HepG2 (cell line): ENCODE results near the gene PPP2R5C. TPM values are rescaled to one million over a fixed set of nuclear protein-coding genes. Genes with fewer than 3 reads are reported as not detected.

ENCODE experiments used
- ATAC-seq: fragments of 200-7000 bp; cut with Tn5 transposase; 3 replicates; pipeline ENCODE4 v1.9.1; 2020; ENCODE audit warnings: mild to moderate bottlenecking, moderate library complexity
- BruUV-seq: library from RNA; stranded (reverse); fragments of 400-500 nt; replicated peaks from 2 replicates; lab custom pipeline; 2021; lab: Mats Ljungman, UMichigan
- CTCF ChIA-PET: fragments of 300-600 bp; formaldehyde crosslinking; extraction: SDS; loops from one replicate; lab custom pipeline; 2021; ENCODE audit warnings: low total read pairs, inconsistent platforms, low intra/inter-chr PET ratio; lab: Yijun Ruan, JAX
- POLR2A ChIA-PET: fragments of 350-600 bp; sonication (Branson Sonifier 250); formaldehyde crosslinking; loops from one replicate; lab custom pipeline; 2020; ENCODE audit warnings: antibody characterized with exemption, inconsistent platforms; lab: Yijun Ruan, JAX
- DNase-seq: peaks from one replicate; pipeline ENCODE4 v3.0.0-alpha.2; 2015; ENCODE audit warnings: low spot score
- FAIRE-seq: peaks from 3 replicates; lab custom pipeline; 2011; peaks lifted over from hg19 to GRCh38; lab: Jason Lieb, UNC
- H2AFZ ChIP-seq: one replicate; pipeline ENCODE4 v1.6.1; 2011; ENCODE audit warnings: low read length, inconsistent platforms
- H3K27ac ChIP-seq: fragments of 300-600 bp; 3 replicates; pipeline ENCODE4 v1.8.0; 2011; ENCODE audit warnings: mixed run types, mild to moderate bottlenecking, mixed read lengths, low read length, inconsistent platforms; ENCODE audit not compliant: insufficient read depth; ENCODE audit errors: extremely low read length
- H3K27me3 ChIP-seq, 2 experiments: fragments of 200-600 bp in 1 of 2; 2 replicates in 1 of 2; 3 replicates in 1 of 2; pipeline versions ENCODE4 v1.6.0 to v1.8.0; 2011; ENCODE audit warnings: low read length in 2 of 2, mild to moderate bottlenecking in 2 of 2, moderate library complexity in 2 of 2, inconsistent platforms in 1 of 2; ENCODE audit not compliant: insufficient read depth in 2 of 2, control insufficient read depth in 1 of 2
- H3K36me3 ChIP-seq, 2 experiments: fragments of 200-600 bp in 1 of 2; replicated peaks in 1 of 2; 2 replicates in 1 of 2; 3 replicates in 1 of 2; pipeline versions ENCODE4 v1.5.1 to v1.8.0; 2011; ENCODE audit warnings: low read length in 2 of 2, inconsistent platforms in 1 of 2; ENCODE audit not compliant: insufficient read depth in 2 of 2, control insufficient read depth in 1 of 2
- H3K4me1 ChIP-seq: 2 replicates; pipeline ENCODE4 v1.5.1; 2012; ENCODE audit warnings: low read length, inconsistent platforms; ENCODE audit not compliant: insufficient read depth
- H3K4me2 ChIP-seq: 2 replicates; pipeline ENCODE4 v1.6.0; 2011; ENCODE audit warnings: low read depth, low read length, inconsistent platforms
- H3K4me3 ChIP-seq, 3 experiments: fragments of 200-600 bp in 1 of 3; sonication (generic), shearing (Covaris generic) in 1 of 3; replicated peaks in 1 of 3; 2 replicates each; pipeline ENCODE4 v1.5.1; 2011 to 2016; ENCODE audit warnings: low read length in 3 of 3, inconsistent platforms in 2 of 3, low read depth in 2 of 3, mild to moderate bottlenecking in 2 of 3, control low read depth in 1 of 3, mixed read lengths in 1 of 3; ENCODE audit not compliant: insufficient read depth in 1 of 3
- H3K79me2 ChIP-seq: one replicate; pipeline ENCODE4 v1.6.1; 2011; ENCODE audit warnings: low read length, inconsistent platforms; ENCODE audit not compliant: insufficient read depth
- H3K9ac ChIP-seq: 2 replicates; pipeline ENCODE4 v1.6.0; 2011; ENCODE audit warnings: mild to moderate bottlenecking, low read depth, low read length, inconsistent platforms; ENCODE audit not compliant: insufficient read depth
- H3K9me3 ChIP-seq: 2 replicates; pipeline ENCODE4 v1.5.1; 2012; ENCODE audit warnings: mild to moderate bottlenecking, low read length
- H4K20me1 ChIP-seq: 2 replicates; pipeline ENCODE4 v1.6.0; 2011; ENCODE audit warnings: inconsistent platforms, mild to moderate bottlenecking, low read length, moderate library complexity; ENCODE audit not compliant: insufficient read depth
- ATM ChIP-seq: fragments of 450-650 bp; IDR thresholded peaks from 2 replicates; pipeline ENCODE4 v1.7.1; 2017; ENCODE audit warnings: mild to moderate bottlenecking, borderline replicate concordance
- FOSL1 ChIP-seq: sonication (generic); formaldehyde crosslinking; IDR thresholded peaks from 2 replicates; pipeline ENCODE4 v1.9.0; 2021; ENCODE audit warnings: missing genetic modification reagents, borderline replicate concordance
- HOXA7 ChIP-seq: sonication (generic); formaldehyde crosslinking; IDR thresholded peaks from 2 replicates; pipeline ENCODE4 v1.8.1; 2022; ENCODE audit warnings: mild to moderate bottlenecking, missing genetic modification reagents, moderate library complexity
- IKZF4 ChIP-seq: sonication (generic); formaldehyde crosslinking; IDR thresholded peaks from 2 replicates; pipeline ENCODE4 v1.5.1; 2020; ENCODE audit warnings: borderline replicate concordance, mild to moderate bottlenecking, low read depth, missing genetic modification reagents; ENCODE audit errors: not compliant biosample characterization
- NFKBIZ ChIP-seq: IDR thresholded peaks from 2 replicates; pipeline ENCODE4 v1.6.1; 2018; ENCODE audit warnings: missing genetic modification reagents, missing compliant biosample characterization
- POLR2A ChIP-seq, 2 experiments: IDR thresholded peaks; 2 replicates each; pipeline ENCODE4 v1.6.1; 2011; ENCODE audit warnings: low read depth in 2 of 2, low read length in 2 of 2, mild to moderate bottlenecking in 1 of 2, moderate library complexity in 1 of 2; ENCODE audit not compliant: insufficient read depth in 1 of 2
- RBM39 ChIP-seq: fragments of 200-400 bp; formaldehyde crosslinking; IDR thresholded peaks from one replicate; pipeline ENCODE4 v1.6.1; 2018; ENCODE audit warnings: antibody characterized with exemption, mild to moderate bottlenecking, low read depth, low read length; ENCODE audit not compliant: poor library complexity, severe bottlenecking
- SMAD1 ChIP-seq: sonication (generic); formaldehyde crosslinking; IDR thresholded peaks from 2 replicates; pipeline ENCODE4 v1.4.0; 2020; ENCODE audit warnings: missing genetic modification reagents, low read depth, mild to moderate bottlenecking, borderline replicate concordance
- TCF7 ChIP-seq: sonication (generic); IDR thresholded peaks from 2 replicates; pipeline ENCODE4 v1.6.1; 2016; ENCODE audit warnings: antibody characterized with exemption, low read depth
- TRIM22 ChIP-seq: fragments of 450-650 bp; IDR thresholded peaks from 2 replicates; pipeline ENCODE4 v1.6.1; 2017
- U2AF2 ChIP-seq: fragments of 200-400 bp; formaldehyde crosslinking; IDR thresholded peaks from 2 replicates; pipeline ENCODE4 v1.6.1; 2017; ENCODE audit warnings: low read depth, mild to moderate bottlenecking, low read length
- ZFAT ChIP-seq: sonication (generic); formaldehyde crosslinking; conservative IDR thresholded peaks from 2 replicates; pipeline ENCODE4 v1.8.1; 2023; ENCODE audit warnings: missing genetic modification reagents, inconsistent platforms
- ZFP36L2 ChIP-seq: sonication (generic); formaldehyde crosslinking; IDR thresholded peaks from 2 replicates; pipeline ENCODE4 v1.4.0; 2020; ENCODE audit warnings: missing genetic modification reagents
- ZFYVE20 ChIP-seq: sonication (generic); formaldehyde crosslinking; IDR thresholded peaks from 2 replicates; pipeline ENCODE4 v1.8.0; 2023; ENCODE audit warnings: low read depth, mild to moderate bottlenecking, moderate library complexity, missing genetic modification reagents, borderline replicate concordance
- ZNF101 ChIP-seq: sonication (generic); formaldehyde crosslinking; IDR thresholded peaks from 2 replicates; pipeline ENCODE4 v1.4.0; 2020; ENCODE audit warnings: mild to moderate bottlenecking, low read depth, missing genetic modification reagents, borderline replicate concordance
- ZNF598 ChIP-seq: sonication (generic); formaldehyde crosslinking; IDR thresholded peaks from 2 replicates; pipeline ENCODE4 v1.5.1; 2020; ENCODE audit warnings: mild to moderate bottlenecking, missing genetic modification reagents, borderline replicate concordance
- ZNF777 ChIP-seq: sonication (generic); formaldehyde crosslinking; IDR thresholded peaks from 2 replicates; pipeline ENCODE4 v1.4.0; 2020; ENCODE audit warnings: missing genetic modification reagents
- ZXDC ChIP-seq: sonication (generic); formaldehyde crosslinking; IDR thresholded peaks from 2 replicates; pipeline ENCODE4 v1.5.0; 2020; ENCODE audit warnings: mild to moderate bottlenecking, missing genetic modification reagents
- WGBS: methylation state at CpG from one replicate; pipeline ENCODE4 v1.1.6; 2017; ENCODE audit warnings: low lambda C conversion rate; 5-methylcytosine and 5-hydroxymethylcytosine counted together
- in situ Hi-C: cut with HindIII; loops from 2 replicates; pipeline ENCODE4 v1.10.0; 2017; ENCODE audit warnings: low pct_unique_long_range_greater_than_20kb; ENCODE audit not compliant: extremely low pct_ligation_motif_present
- intact Hi-C: fragments of 100-400 bp; cut with micrococcal nuclease; formaldehyde crosslinking; loops from one replicate; pipeline ENCODE4 v1.10.0; 2022; ENCODE audit not compliant: unreplicated experiment
- polyA plus RNA-seq, 8 experiments: library from polyadenylated mRNA; depleted of rRNA in 3 of 8; stranded (reverse) in 7 of 8; unstranded in 1 of 8; fragments of >200 nt; fragmentation: Illumina TruSeq in 4 of 8; extraction: Trizol in 4 of 8; gene quantifications; 2 replicates each; pipeline versions ENCODE4 v1.2.1 to v1.2.3, GENCODE V29; 2011 to 2016; ENCODE audit warnings: low read depth in 4 of 8, missing spikeins in 1 of 8, mixed read lengths in 1 of 8; ENCODE audit not compliant: insufficient read depth in 1 of 8
- total RNA-seq, 5 experiments: library from RNA; depleted of rRNA; stranded (reverse); fragments of >200 nt; fragmentation: Illumina TruSeq; extraction: Trizol; gene quantifications; 2 replicates each; pipeline ENCODE4 v1.2.3, GENCODE V29; 2016; ENCODE audit warnings: low read depth in 1 of 5

Gene PPP2R5C
- total and polyA plus RNA-seq, 2 of the 13 experiments (the other 11 are each of a cell fraction or from before 2014, with no cell fraction given): 74.3 to 78.5 TPM

GRCh38 chr14:101969481-101969880, 208.0 kb downstream of the PPP2R5C start (continued):
- no peak for TF ChIP-seq TRIM22
- no peak for TF ChIP-seq ZNF101 (CRISPR knock-in tag)
- no peak for TF ChIP-seq POLR2A (IDR thresholded peaks at IDR 0.05; ENCODE audit: insufficient read depth in 1 of 2, low read depth in 2 of 2, low read length in 2 of 2)
- no peak for TF ChIP-seq HOXA7 (CRISPR knock-in tag)
- TF ChIP-seq SMAD1: no peak

GRCh38 chr14:101970830-101971400, 209.4 kb downstream of the PPP2R5C start:
- ChIA-PET POLR2A (interaction anchor here (1.9 kb wide), 1 partner anchor 22 kb away, joined by 8 read pairs; no protein-coding TSS in a partner anchor), CTCF (interaction anchor here (2.3 kb wide), 1 partner anchor 10 kb away, joined by 10 read pairs; no protein-coding TSS in a partner anchor)
- Histone ChIP-seq H3K9me3 (no peaks in the 10 kb centered on the region), H3K4me1 (peaks cover 52% of the 10 kb centered on the region), H3K27ac (no peak overlapping the region), H3K4me2 (no peak overlapping the region)
- FAIRE-seq (no peak), ATAC-seq (no peak)
- WGBS: 96% methylated on average over 11 of the region's 11 CpGs
- BruUV-seq: no TSS peak
- intact Hi-C loops: no loop called here
- TF ChIP-seq ZNF777: no peak
- TF ChIP-seq ATM: no peak
- TF ChIP-seq ZFP36L2 (CRISPR knock-in tag): no peak
- TF ChIP-seq RBM39: no peak
- TF ChIP-seq ZXDC (CRISPR knock-in tag): no peak
- no peak for TF ChIP-seq ZFYVE20 (CRISPR knock-in tag)
- no peak for TF ChIP-seq IKZF4 (CRISPR knock-in tag)
- TF ChIP-seq FOSL1 (CRISPR knock-in tag): no peak
- TF ChIP-seq U2AF2: no peak
- TF ChIP-seq ZNF598: no peak
- no peak for TF ChIP-seq ZFAT
- no peak for TF ChIP-seq NFKBIZ (CRISPR knock-in tag)
- no peak for TF ChIP-seq TCF7
- TF ChIP-seq, all 625 proteins: peak for 0
- peaks cover 15% of the 10 kb centered on the region for H4K20me1 ChIP-seq
- no peak for DNase-seq
- peaks cover 6 to 23% of the 10 kb centered on the region in 2 experiments for H3K36me3 ChIP-seq
- no peak overlapping the region for H2AFZ ChIP-seq
- peaks cover 80% of the 10 kb centered on the region for H3K79me2 ChIP-seq
- no peak overlapping the region for H3K9ac ChIP-seq
- in situ Hi-C loops: no loop called here
- no peak overlapping the region for H3K4me3 ChIP-seq
- no peaks in the 10 kb centered on the region for H3K27me3 ChIP-seq
